KG1 (cell line): ENCODE results near the gene C22orf31.

ENCODE experiments used
- DNase-seq: peaks from one replicate; lab custom pipeline; 2025; lab: John Stamatoyannopoulos, UW

C22orf31 gene

DNA sequence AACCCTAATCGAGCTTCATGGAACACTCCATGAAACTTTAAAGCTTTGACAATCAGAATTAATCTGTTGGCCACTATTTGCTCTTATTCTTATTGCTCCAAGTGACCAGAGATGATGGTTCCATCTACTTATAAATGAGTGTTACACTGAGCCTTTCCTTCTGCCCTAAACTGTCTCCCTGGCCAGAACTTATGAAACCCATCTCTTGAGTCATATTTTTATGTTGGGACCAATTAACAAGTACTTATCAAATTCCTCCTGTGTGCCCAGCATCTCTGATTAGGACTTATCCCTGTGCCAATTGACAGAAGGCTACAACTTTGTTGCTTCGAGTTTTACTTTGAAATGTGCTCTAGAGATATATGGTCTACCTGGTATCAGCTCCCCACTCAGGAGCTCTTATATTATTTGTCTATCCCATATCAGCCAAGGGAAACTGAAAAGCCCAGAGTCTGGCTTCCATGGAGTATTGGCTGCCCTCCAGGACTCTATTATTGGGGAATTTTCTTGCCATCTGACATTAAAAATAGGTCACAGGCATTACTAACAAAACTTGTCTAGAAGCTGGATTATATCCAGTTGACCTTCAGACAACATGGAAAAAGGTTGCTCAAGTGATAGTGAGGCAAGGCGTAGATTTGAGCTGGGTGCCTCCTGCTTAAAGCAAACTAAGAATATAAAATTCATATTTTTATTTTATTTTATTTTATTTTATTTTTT is 20.0 kb upstream of the C22orf31 start:
- no peak for DNase-seq

DNA sequence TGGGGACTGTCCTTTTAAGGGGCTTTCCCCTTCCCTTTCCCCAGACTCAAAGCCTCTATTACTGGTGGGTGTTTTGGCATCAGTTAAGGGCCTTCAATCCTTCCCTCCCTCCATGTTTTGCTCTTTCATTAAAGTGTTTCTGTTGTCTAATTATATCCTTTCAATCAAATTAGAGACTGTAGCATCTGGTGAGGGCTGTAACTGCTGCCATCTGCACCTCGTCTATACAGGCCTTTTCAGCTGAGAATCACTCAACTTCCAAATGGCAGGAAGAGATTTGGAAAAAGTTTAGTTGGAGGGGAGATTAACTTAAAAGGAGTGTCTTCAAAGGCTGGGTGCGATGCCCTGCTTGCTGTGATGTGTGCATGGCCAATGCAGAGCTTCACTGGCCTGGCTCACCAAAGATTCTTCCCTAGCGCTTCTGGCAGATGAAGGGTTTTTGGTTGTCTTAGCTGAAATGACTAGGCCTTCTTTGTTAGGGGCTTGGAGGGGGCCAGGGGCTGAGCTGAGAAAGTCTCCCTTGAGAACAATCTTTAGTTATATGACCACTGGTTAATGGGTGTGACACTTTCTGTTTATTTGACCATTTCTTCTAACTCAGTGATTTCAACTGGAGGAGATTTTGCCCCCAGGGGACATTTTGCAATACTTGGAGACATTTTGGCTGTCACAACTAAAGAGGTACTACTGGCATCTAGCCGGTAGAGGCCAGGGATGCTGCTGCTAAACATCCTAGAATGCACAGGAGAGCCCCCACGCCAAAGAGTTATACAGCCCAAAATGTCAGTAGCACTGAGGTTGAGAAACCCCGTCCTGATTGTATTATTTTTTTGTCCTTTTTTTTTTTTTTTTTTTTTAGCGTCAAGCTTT is 18.7 kb upstream of the C22orf31 start:
- DNase-seq = no peak

DNA sequence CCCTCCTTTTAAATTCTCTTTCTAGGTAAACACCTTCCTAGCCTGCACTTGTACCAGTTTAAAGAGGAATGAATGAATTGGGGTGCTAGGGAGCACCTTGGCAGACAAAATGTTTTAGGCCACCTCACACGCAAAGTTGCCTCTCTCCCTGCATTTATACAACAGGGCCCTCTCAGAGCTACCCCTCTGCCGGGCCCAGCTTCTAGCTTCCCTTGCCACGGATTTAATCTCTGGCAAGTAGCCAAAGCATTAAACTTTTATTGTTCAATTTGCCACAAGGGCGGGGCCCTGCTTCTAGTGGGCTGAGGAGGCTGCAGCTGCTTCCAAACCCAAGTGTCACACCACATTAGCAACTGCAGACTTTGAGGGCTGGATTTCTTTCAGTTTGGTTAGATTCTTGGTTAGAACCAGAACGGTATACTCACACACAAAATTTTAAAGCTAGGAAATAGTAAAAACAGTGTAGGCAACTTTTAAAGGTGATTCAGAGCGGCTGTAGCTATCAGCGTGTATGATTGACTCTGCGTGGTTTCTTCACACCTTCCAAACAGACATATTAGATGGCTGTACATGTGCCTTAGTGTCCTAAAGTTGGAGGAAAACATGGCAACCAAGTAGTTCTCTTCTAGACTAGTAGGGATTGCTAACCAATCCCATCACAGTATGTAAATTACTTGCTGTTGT is 17.7 kb upstream of the C22orf31 start:
- DNase-seq = no peak

DNA sequence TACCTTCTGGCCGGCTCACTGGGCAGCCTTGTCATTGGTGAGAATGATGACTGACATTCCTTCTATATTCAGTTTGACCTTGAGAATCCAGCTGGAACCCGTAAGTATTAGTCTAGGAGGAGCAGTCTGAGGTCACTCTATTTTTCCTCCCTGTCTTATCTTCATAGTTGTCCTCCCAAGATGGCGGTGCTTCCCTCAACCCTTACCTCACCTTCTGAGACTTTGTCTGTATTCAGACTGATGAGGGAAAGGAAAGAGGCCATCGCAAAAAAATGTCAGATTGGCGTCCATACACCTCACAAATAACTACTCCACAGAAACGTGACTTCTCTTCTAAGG is 17.2 kb upstream of the C22orf31 start:
- DNase-seq = no peak

DNA sequence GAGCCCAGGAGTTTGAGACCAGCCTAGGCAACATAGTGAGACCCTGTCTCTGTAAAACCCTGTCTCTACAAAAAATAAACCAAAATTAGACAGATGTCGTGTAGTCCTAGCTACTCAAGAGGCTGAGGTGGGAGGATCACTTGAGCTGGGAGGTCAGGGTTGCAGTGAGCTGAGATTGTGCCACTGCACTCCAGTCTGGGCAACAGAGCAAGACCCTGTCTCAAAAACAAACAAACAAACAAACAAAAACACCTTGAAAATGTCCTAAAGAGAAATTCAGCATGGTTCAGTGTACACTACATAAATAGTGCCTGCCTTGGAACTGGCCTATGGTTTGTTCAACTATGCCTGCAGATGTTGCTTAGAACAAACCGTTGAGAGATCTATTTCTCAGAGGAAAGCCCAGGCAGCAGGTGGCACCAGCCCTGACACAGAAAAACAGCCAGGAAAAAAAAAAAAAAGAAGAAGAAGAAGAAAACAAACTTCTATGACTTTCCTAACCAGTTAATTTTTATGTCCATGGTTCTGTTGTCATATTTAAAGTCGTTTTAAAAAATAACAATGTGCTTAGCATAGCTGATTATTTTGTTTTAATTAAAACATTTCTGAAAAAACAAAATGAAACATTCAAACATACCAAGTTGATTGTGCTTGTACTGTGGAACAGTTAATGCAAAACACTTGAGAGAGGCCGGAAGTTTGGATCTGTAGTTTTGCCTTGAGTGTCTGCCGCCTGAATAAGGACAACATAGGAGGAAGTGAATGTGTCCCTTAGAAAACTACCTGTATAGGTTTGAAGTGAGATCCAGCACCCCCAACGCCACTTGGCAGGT is 16.6 kb upstream of the C22orf31 start:
- DNase-seq = no peak

DNA sequence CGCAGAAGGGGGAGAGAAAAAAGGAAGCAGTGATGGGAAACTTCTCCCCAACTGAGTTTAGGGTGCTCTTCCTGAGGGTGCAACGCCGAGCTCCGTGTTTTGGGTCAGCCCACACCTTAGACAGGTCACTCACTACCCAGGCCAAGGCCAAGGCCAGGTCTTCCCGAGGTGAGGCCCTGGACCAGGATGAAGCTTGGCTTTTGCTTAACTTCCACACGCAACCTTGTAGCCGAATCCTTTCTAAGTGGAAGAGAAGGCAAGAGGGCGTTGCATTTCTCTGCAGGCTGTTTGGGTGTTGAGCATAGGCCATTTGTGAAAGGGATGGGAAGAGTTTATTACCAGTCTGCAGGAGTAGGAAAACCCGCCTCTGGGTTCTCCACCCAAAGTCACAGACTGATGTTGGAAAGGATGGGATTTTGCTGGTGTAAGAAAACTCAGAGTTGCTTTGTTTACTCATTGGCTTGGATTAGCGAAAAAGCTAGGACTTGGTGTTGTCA is 12.7 kb upstream of the C22orf31 start:
- DNase-seq = no peak

DNA sequence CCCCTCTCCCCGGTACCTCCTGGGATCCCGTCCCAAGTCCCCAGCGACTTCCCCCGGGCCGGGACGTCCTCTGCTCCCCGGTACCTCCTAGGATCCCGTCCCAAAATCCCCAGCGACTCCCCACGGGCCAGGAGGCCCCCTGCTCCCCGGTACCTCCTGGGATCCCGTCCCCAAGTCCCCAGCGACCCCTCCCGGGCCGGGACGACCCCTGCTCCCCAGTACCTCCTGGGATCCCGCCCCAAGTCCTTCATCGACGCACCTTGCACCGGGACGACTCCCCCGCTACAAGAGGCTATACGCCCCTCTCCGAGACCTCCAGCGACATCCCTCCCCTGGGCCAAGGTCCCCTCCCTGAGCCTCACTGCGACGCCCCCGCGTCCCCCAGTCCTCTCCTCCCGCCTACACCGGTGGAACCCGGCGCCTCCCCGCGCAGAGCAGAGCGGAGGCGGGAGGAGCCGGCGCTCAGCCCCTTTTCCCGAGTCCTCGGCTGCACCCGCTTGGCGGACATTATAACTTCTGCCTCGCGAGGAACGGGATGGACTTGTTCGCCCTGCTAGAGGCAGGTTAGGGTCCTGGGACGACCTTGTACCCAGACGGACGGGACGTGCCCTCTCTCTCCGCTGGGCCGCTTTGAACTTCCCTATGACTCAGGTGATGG is 12.1 kb upstream of the C22orf31 start:
- DNase-seq = no peak

DNA sequence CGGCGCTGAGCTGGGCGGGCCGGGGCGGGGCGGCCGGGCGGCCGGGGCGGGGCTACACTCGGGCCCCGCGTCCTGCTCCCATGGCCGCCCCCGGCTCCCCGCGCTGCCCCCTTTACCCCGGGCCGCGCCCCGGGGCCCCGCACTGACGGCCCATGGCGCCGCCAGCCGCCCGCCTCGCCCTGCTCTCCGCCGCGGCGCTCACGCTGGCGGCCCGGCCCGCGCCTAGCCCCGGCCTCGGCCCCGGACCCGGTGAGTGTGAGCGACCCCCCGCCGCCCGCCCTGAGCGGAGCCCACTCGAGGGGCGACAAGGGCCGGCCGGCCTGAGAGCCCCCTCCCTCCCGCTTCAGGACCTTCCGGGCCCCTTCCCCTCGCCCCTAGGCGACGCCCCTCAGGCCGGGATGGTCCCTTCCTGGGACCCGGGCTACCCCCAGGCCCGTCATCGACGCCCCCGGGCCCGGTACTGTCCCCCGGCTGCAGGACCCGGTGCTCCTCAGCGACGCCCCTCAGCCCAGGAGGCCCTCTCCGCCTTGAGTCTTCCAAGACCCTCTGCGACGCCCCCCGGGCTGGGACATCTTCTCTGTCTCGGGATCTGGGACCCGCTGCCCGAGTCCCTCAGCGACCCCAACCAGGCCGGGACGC is 11.5 kb upstream of the C22orf31 start, which contains the start of gene KREMEN1:
Gene KREMEN1 (plus strand): TSS at position 57 of the 639 bp plus-strand sequence. CDS start 96 bp downstream, at position 153.
- no peak for DNase-seq

DNA sequence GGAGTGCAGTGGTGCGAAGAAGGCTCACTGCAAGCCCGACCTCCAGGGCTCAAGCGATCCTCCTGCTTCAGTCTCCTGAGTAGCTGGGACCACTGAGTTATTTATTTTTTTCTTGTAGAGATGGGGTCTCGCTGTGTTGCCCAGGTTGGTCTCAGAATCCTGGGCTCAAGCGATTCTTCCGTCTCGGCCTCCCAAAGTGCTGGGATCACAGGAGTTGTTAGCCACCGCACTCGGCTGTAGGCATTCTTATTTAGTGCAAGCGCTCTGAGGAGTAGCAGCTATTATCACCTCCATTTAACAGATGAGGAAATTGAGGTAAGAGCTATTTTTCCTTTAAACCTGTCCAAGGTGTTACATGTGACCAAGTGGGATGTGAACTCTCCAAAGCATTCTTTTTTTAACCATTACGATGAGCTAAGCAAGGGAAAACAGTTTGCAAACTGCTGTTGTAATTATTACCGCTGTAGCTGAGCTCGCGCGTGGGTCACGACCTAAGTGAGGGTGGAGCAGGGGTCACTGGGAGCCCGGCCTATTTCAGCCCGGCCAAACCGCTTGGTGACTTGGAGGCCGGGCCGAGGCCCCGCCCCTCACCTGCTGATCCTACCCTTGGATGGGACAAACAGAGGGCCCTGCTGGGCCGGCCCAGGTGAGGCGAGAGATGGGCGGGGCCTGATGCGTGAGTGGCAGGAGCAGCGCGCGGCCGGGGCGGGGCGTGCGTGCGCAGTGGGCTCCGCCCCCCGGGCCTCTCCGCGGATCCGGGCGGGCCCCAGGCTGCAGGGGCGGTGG is 10.8 kb upstream of the C22orf31 start:
- peak; percentile 46 for DNase-seq

DNA sequence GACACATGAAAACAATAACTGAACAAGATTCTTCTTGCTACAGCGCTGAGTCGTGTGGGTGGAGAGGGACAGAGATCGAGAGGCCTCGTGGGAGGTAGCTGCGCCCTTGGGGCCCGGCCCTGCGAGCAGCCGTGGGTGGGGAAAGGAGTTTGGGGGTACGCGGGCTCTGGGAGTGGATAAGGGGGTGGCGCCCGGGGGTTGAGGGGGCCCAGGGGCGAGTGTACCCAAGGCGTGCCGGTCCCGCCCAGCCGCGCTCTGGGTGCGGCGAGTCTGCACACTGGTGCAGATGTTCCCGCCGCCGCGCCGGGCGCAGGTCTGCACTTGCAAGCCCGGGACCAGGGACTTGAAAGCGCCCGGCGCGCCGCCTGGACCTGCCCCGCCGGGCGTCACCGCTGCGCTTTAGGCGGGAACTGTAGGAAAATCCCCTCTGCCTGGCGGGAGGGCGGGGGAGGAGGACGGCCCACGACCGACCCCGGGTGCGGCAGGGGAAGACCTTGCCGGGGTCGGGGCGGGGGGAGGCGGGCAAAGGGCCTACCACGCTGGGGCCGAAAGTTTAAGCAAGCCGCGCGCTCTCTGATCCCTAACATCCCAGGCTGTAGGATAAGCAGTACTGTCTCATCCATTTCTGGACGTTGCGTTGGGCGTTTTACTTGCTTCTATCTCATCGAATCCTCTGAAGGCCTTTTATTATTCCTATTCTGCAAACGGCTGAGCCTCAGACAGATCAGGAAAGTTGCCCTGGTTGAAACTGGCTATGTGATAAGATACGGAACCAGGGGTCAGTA is 9.8 kb upstream of the C22orf31 start:
- no peak for DNase-seq

DNA sequence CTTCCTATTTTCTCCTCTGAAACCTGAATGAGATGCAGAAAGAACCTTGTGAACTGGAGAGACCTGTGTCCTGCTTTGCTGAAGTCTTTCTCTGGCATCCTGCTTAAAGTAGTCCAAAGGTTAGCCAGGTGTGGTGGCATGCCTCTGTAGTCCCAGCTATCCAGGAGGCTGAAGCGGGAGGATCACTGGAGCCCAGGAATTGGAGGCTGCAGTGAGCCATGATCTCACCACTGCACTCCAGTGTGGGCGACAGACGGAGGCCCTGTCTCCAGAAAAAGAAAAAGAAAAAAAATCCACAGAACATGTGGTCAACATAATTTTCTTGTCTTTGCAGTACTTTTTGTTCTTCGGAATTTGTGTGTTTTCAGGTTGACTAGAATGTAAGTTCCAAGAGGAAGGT is 8.9 kb upstream of the C22orf31 start:
- no peak for DNase-seq

DNA sequence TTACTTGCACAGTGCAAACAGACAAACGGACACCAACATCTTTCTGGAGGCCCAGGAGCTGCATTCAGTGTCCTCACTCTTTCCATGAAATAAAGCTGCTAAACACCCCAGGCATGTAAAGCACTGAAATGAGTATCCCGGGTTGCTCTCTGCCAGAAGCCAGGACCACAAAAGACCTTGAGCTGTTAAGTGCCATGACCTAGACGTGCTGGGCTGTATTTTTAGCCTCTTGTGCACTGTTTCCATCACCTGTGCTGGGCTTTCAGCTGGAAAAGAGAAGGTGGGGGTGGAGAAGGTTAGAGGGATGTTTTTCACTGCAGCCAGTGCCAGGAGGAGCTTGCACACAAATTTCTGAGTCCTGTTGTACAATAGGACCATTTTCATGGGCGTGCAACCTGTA is 7.8 kb upstream of the C22orf31 start:
- no peak for DNase-seq

DNA sequence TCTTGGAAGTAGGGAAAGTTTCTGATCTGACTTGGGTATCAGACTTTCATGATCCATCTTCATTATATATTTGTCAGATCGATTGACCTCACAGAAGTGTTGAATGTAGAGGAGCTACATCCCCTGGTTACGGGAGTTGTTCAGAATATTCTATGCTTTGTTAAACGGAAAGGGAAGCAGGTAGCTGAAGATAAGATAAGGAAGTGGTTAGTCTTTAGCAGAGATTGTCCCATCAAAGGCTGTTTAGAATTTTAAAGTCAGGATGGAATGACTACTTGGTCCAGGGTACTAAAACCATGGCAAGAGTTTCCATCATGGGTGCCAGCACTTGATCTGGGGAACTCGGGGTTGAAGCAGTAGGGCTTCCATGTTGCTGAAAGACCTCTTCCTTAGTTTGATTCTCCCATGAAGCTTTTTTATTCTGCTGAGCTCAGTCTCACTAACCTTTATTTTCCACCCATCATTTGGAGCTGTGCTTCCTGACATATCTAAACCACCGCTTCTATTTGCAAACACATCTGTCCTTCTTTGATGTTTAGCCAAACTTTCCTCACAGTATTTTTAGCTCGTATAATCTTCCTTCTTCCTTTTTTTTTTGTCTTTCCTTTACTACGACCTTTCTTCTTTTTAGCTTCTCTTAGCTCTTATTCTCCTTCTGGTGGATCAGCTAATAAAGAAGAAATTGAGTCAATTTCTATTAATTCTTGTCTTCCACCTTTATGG is 4.0 kb upstream of the C22orf31 start:
- DNase-seq = no peak

DNA sequence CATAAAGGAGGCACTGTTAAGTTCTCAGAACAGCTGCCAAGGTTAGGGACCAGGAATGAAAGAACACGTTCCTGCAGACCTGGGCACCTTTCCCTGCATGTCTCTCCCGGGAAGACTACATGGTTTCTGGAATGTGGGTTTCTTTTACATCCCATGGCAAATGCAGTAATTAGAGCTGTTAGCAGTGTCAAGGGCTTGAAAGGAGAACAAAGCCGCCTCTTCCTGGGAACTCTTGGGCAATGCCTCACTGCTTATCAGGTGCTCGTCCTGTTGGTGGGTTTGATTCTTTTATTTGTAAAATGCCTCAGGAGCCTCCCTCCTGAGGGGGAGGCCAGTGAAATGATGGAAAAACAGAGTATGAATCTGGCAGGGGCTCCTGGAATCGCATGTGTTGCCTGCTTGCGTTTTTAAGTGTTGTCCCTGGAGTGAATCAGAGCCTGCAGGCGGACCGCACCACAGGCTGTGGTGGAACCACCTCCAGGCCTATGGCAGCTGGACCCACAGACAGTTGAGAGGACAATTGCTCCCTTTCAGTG is 723 bp upstream of the C22orf31 start:
- DNase-seq = no peak

DNA sequence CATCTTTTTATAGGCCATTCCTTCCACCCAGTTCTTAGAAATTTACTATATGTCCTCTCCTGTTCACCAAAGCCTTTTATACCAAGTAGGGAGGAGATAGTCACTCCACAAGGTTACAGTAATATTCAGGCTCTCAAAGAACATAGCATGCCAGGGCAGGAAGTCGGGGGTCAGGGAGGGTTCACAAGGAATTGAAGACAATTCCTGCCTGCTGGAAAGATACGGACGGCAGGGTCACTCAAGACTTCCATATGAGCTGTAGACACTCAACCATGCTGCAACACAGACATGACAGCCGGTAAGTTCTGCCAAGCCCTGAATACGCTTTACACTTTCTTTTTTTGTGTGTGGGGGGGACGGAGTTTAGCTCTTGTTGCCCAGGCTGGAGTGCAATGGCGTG is 700 bp downstream of the C22orf31 start:
- no peak for DNase-seq

DNA sequence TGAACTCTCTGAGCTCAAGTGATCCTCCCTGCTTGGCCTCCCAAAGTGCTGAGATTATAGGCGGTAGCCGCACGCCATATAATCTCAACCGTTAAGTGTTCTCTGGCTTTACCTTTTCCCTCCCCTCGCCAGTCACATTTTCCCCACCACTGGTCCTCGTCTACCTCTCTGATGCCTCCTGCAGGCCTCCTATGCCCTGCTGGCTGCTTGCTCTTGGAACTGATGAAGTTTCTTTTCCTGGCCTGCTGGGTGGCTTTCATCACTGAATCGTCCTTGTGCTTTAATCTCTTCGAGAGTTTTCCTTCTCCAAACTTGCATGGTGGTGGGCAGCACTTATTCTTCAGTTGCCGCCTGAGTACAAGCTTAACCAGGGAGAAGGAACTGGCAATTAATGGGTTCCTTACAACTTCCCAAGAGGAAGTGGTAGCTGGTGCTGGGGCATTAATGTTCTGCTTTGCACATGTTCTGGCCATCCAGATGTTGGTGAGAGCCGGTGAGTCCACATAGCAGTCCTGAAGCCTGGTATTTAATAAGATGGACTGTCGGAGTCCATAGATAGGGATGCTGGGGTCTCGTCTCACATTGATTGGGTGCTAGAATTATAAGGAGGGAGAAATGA is 1.3 kb downstream of the C22orf31 start:
- no peak for DNase-seq

DNA sequence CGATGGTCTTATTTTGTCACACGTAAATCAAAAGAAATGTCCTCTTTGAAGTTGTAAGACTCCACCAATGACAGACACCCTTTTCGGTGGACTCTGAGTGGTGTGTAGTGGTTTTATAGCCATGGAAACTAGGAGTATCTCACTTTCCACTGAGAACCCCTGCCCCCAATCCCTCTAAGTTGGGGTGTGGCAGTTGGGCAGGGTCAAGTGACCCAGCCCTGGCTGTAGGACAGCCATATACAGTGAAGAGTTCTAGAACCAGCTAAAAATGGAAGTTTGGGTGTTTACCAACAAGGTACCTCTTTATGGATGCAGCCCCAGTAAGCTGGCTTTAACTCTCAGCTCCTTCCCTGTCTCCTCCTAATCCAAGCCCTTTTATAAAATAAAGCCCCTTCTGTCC is 5.2 kb downstream of the C22orf31 start:
- DNase-seq = no peak
